ENCODE data around the gene SLC47A1. TPM values are rescaled to one million over a fixed set of nuclear protein-coding genes. Genes with fewer than 3 reads are reported as not detected.

The SLC47A1 gene
- total RNA-seq, 4 donors from 2014 or later = 9.7 to 62.7 (median 30.6) TPM

DNA sequence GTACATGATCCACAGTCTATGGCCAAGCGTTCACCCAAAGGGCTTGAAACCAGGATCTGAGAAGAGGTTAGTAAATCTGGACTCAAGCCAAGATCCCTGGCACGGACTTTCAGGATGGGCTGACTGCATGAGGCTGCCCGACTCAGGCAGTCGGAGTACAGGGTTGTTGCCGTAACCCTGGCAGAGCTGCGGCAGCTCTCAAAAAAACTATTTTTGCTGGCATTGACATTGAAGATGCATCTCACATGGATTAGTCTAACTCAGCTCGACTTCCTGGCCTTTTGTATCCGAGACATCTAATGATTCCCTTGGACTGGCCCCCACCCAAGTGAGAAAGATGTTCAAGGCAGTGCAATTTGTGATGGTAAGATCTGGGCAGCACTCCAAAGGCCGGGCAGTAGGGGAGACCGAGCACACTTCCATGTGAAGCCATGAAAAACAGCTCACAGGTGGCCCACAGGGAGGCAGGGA is 6.2 kb downstream of the SLC47A1 start:
- DNase-seq (ENCODE audit: low spot score in 2 of 2) = no peak
- intact Hi-C loops (cut with DNase I; ENCODE audit: low total_unique reads) = no loop called here
- 78 to 85% methylated on average over 10 of the region's 10 CpGs for WGBS, 2 donors
- H3K4me3 ChIP-seq (ENCODE audit: low read depth, poor library complexity, severe bottlenecking) = no peak overlapping the region
- TF ChIP-seq CTCF (IDR thresholded peaks at IDR 0.05) (no peak), POLR2A (IDR thresholded peaks at IDR 0.05) (no peak)

GRCh38 chr17:19540706-19541370 is 7.2 kb downstream of the SLC47A1 start:
- no peak overlapping the region for H3K4me3 ChIP-seq (ENCODE audit: low read depth, poor library complexity, severe bottlenecking)
- DNase-seq (ENCODE audit: low spot score in 2 of 2) = no peak
- WGBS, 2 donors = 89 to 92% methylated on average over 13 of the region's 13 CpGs
- intact Hi-C loops (cut with DNase I; ENCODE audit: low total_unique reads) = no loop called here
- TF ChIP-seq POLR2A (IDR thresholded peaks at IDR 0.05) (no peak), CTCF (IDR thresholded peaks at IDR 0.05) (no peak)

- 88 to 91% methylated on average over 6 of the region's 6 CpGs for WGBS, 2 donors
- H3K4me3 ChIP-seq (ENCODE audit: low read depth, poor library complexity, severe bottlenecking) = no peak overlapping the region
- TF ChIP-seq CTCF (IDR thresholded peaks at IDR 0.05) = no peak
- TF ChIP-seq POLR2A (IDR thresholded peaks at IDR 0.05) = no peak
- no peak for DNase-seq (ENCODE audit: low spot score in 2 of 2)
- intact Hi-C loops (cut with DNase I; ENCODE audit: low total_unique reads) = no loop called here
Observed at GRCh38 chr17:19541445-19541844, 7.8 kb downstream of the SLC47A1 start.

GRCh38 chr17:19542247-19542646 is 8.6 kb downstream of the SLC47A1 start:
- no peak for DNase-seq (ENCODE audit: low spot score in 2 of 2)
- intact Hi-C loops (cut with DNase I; ENCODE audit: low total_unique reads) = no loop called here
- 90 to 94% methylated on average over 8 of the region's 8 CpGs for WGBS, 2 donors
- TF ChIP-seq POLR2A (IDR thresholded peaks at IDR 0.05) = no peak
- no peak for TF ChIP-seq CTCF (IDR thresholded peaks at IDR 0.05)
- no peak overlapping the region for H3K4me3 ChIP-seq (ENCODE audit: low read depth, poor library complexity, severe bottlenecking)

GRCh38 chr17:19544366-19544765 is 10.7 kb downstream of the SLC47A1 start:
- DNase-seq (ENCODE audit: low spot score in 2 of 2) = no peak
- no peak overlapping the region for H3K4me3 ChIP-seq (ENCODE audit: low read depth, poor library complexity, severe bottlenecking)
- WGBS, 2 donors = 67 to 79% methylated on average over 8 of the region's 8 CpGs
- intact Hi-C loops (cut with DNase I; ENCODE audit: low total_unique reads) = no loop called here
- TF ChIP-seq CTCF (IDR thresholded peaks at IDR 0.05) (no peak), POLR2A (IDR thresholded peaks at IDR 0.05) (no peak)

Measured in lower leg skin (tissue), 4 donors.